ENCODE measurements around the gene CCNY. TPM values are rescaled to one million over a fixed set of nuclear protein-coding genes. Genes with fewer than 3 reads are reported as not detected.
A peak's percentile ranks its signal among the peaks of the same experiment; 100 is the strongest.

Gene CCNY
- total RNA-seq, 1 experiment from 2014 or later: 53.3 TPM

DNA sequence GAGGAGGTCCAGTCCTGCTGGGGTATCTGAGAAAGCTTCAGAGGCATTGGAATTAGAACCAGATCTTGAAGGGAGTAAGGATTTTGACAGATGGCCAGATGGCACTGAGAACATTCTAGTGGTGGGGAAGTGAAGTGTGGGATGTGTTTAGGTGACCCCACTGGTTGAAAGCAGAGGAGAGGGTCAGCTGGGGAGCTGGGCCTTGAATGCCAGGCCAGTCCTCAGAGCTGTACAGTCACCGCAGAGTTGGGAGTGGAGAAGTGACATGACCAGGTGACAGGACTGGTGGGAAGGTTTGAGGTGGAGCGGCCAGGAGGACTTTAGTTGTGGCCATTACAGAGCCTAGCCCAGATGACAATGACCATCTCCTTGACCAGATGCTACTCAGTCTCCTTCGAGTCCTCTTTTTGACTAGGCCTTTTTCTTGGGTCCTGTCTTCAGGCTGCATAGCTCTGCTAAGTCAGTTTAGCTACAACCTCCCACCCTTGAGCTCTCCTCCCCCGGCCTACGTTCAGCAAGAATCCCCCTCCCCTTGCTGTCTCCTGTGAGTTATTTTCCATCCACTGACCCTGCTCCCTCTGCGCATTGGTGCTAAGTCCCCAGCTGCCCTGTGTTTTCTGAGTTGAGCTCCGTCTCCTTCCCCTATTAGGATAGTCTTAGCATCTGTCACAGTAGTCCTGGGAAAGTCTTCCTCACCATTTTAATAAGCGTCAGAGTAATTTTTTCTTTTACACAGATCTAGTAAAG, 56.3 kb downstream of the CCNY start:
- peaks cover 64% of the 10 kb centered on the region for H3K4me1 Mint-ChIP-seq
- peaks cover 36% of the 10 kb centered on the region for H3K9me3 Mint-ChIP-seq
- TF ChIP-seq GABPB1 (CRISPR knock-in tag; IDR thresholded peaks at IDR 0.05) (no peak), ELF4 (CRISPR knock-in tag; IDR thresholded peaks at IDR 0.05; ENCODE audit: low read depth) (no peak), ZNF121 (CRISPR knock-in tag; IDR thresholded peaks at IDR 0.05) (no peak), ZNF219 (CRISPR knock-in tag; IDR thresholded peaks at IDR 0.05; ENCODE audit: borderline replicate concordance) (no peak), ZNF423 (CRISPR knock-in tag; IDR thresholded peaks at IDR 0.05) (no peak), GRHL2 (CRISPR knock-in tag; IDR thresholded peaks at IDR 0.05; ENCODE audit: insufficient replicate concordance, severe bottlenecking) (no peak), TEAD4 (CRISPR knock-in tag; IDR thresholded peaks at IDR 0.05) (no peak), ZNF281 (CRISPR knock-in tag; IDR thresholded peaks at IDR 0.05) (no peak), GTF2I (CRISPR knock-in tag; conservative IDR thresholded peaks at IDR 0.05) (no peak), JAZF1 (CRISPR knock-in tag; IDR thresholded peaks at IDR 0.05) (no peak), ATF1 (CRISPR knock-in tag; IDR thresholded peaks at IDR 0.05) (no peak), ZNF263 (CRISPR knock-in tag; IDR thresholded peaks at IDR 0.05; ENCODE audit: low read depth) (no peak)
- TF ChIP-seq, protein P1, sequence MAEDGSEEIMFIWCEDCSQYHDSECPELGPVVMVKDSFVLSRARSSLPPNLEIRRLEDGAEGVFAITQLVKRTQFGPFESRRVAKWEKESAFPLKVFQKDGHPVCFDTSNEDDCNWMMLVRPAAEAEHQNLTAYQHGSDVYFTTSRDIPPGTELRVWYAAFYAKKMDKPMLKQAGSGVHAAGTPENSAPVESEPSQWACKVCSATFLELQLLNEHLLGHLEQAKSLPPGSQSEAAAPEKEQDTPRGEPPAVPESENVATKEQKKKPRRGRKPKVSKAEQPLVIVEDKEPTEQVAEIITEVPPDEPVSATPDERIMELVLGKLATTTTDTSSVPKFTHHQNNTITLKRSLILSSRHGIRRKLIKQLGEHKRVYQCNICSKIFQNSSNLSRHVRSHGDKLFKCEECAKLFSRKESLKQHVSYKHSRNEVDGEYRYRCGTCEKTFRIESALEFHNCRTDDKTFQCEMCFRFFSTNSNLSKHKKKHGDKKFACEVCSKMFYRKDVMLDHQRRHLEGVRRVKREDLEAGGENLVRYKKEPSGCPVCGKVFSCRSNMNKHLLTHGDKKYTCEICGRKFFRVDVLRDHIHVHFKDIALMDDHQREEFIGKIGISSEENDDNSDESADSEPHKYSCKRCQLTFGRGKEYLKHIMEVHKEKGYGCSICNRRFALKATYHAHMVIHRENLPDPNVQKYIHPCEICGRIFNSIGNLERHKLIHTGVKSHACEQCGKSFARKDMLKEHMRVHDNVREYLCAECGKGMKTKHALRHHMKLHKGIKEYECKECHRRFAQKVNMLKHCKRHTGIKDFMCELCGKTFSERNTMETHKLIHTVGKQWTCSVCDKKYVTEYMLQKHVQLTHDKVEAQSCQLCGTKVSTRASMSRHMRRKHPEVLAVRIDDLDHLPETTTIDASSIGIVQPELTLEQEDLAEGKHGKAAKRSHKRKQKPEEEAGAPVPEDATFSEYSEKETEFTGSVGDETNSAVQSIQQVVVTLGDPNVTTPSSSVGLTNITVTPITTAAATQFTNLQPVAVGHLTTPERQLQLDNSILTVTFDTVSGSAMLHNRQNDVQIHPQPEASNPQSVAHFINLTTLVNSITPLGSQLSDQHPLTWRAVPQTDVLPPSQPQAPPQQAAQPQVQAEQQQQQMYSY (CRISPR knock-in tag; IDR thresholded peaks at IDR 0.05): no peak
- TF ChIP-seq, protein P2, sequence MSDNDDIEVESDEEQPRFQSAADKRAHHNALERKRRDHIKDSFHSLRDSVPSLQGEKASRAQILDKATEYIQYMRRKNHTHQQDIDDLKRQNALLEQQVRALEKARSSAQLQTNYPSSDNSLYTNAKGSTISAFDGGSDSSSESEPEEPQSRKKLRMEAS (CRISPR knock-in tag; IDR thresholded peaks at IDR 0.05): no peak
- H3K36me3 Mint-ChIP-seq: peaks cover 29% of the 10 kb centered on the region
- DNase-seq (ENCODE audit: low spot score) (no peak), ATAC-seq (peak; percentile 22)
- POLR2A ChIA-PET: no interaction called here
- H3K27me3 Mint-ChIP-seq (ENCODE audit: low read depth): no peaks in the 10 kb centered on the region
- H3K4me3 Mint-ChIP-seq: no peak overlapping the region
- CTCF ChIA-PET: interaction anchor here (0.5 to 1.7 kb wide), 3 partner anchors 170 to 264 kb away, joined by 3 to 5 read pairs (median 4); no protein-coding TSS in a partner anchor
- peak overlapping the region; percentile 97 for H3K27ac Mint-ChIP-seq

- H3K4me1 Mint-ChIP-seq: peaks cover 82% of the 10 kb centered on the region
- peaks cover 22% of the 10 kb centered on the region for H3K9me3 Mint-ChIP-seq
- ATAC-seq (peak; percentile 38), DNase-seq (ENCODE audit: low spot score) (no peak)
- peak overlapping the region; percentile 24 for H3K4me3 Mint-ChIP-seq
- H3K36me3 Mint-ChIP-seq: peaks cover 21% of the 10 kb centered on the region
- H3K27me3 Mint-ChIP-seq (ENCODE audit: low read depth): no peaks in the 10 kb centered on the region
- H3K27ac Mint-ChIP-seq: peak overlapping the region; percentile 97
- ChIA-PET POLR2A (no interaction called here), CTCF (no interaction called here)
- no peak for TF ChIP-seq SP1 (CRISPR knock-in tag; conservative IDR thresholded peaks at IDR 0.05)
- TF ChIP-seq GABPB1 (CRISPR knock-in tag; IDR thresholded peaks at IDR 0.05): no peak
- TF ChIP-seq ZNF281 (CRISPR knock-in tag; IDR thresholded peaks at IDR 0.05): no peak
- no peak for TF ChIP-seq ZNF396 (CRISPR knock-in tag; IDR thresholded peaks at IDR 0.05; ENCODE audit: borderline replicate concordance)
- TF ChIP-seq, protein P3, sequence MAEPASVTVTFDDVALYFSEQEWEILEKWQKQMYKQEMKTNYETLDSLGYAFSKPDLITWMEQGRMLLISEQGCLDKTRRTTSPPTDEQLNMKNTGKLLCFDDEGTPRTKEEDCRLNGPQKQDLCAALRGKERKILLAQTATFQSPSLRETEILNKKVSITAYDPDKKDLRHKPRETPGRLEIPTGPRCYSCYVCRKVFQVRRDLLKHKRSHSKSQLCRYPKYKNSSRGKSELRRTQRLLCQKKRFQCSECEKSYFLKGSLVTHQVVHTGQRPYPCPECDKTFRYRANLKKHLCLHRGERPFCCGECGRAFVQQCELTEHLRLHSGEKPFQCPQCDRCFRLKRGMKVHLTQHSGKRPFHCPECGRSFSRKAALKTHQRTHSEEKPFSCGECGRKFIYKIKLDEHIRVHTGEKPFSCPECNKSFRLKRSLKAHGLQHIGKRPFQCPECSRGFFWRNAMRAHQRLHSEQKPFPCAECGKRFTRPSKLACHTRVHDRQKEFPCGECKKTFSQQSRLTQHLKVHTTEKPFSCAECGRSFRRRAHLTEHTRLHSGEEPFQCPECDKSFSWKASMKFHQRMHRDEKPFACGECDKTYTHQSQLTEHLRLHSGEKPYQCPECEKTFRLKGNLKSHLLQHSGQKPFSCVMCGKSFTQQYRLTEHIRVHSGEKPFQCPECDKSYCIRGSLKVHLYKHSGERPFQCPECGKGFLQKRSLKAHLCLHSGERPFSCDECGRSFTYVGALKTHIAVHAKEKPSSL (CRISPR knock-in tag; conservative IDR thresholded peaks at IDR 0.05): no peak
- no peak for TF ChIP-seq CTCF (IDR thresholded peaks at IDR 0.05)
- TF ChIP-seq USF2 (CRISPR knock-in tag; IDR thresholded peaks at IDR 0.05): no peak
These were observed 58.1 kb downstream of the CCNY start for GRCh38 chr10:35394411-35394851.

All from WTC11 (cell line).